Mammary epithelial cell (primary cell): ENCODE measurements around the gene KCNQ5.

Experiments
- EZH2 ChIP-seq: IDR thresholded peaks from 2 replicates; pipeline ENCODE4 v1.6.1; 2012; ENCODE audit warnings: low read length, inconsistent platforms, borderline replicate concordance
- TF ChIP-seq, protein P1 (sequence below), 2 donors: IDR thresholded peaks in 1 of 2; conservative IDR thresholded peaks in 1 of 2; 2 replicates each; pipeline ENCODE4 v1.5.1; 2011 to 2012; ENCODE audit warnings: inconsistent platforms in 2 of 2, low read length in 2 of 2, mild to moderate bottlenecking in 2 of 2, control low read depth in 1 of 2, low read depth in 1 of 2; ENCODE audit not compliant: insufficient read depth in 1 of 2; ENCODE audit errors: extremely low read depth in 1 of 2

DNA sequence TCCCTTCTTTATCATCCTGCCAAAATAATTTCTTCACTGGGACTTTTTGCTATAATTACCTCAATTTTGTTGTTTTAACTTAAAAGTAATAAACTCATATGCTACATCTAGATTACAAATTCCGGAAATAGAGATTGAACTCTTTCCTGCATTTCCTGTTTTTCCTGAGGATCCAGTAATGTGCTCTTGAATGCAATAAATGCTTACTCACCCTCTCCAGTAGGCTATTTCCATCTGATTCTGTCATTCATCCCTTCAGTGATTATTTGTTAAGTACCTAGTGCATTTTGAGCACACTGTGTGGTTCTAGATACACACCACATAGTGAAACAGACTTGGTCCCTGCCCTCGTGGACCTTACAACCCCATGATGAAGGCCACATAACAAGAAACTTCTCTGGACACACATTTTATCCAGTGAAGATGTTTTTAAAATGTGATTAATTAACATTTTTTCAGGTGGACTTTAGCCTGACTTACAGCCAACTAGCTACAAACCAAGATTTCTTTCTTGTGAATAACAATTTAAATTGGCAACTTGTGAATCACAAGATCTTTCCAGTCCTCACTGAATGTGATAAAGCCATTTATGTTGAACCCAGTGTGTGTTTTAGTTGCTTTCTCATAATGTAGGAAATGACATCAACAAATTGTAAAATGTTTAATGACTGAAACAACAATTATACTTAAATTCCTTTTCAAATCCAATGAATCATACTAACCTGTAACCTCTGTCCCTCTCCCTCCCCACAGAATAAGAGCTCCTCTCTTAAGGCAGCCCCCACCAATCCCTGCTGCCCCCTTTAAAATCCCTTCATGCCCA lies 331.2 kb downstream of the KCNQ5 start:
- TF ChIP-seq, protein P1, sequence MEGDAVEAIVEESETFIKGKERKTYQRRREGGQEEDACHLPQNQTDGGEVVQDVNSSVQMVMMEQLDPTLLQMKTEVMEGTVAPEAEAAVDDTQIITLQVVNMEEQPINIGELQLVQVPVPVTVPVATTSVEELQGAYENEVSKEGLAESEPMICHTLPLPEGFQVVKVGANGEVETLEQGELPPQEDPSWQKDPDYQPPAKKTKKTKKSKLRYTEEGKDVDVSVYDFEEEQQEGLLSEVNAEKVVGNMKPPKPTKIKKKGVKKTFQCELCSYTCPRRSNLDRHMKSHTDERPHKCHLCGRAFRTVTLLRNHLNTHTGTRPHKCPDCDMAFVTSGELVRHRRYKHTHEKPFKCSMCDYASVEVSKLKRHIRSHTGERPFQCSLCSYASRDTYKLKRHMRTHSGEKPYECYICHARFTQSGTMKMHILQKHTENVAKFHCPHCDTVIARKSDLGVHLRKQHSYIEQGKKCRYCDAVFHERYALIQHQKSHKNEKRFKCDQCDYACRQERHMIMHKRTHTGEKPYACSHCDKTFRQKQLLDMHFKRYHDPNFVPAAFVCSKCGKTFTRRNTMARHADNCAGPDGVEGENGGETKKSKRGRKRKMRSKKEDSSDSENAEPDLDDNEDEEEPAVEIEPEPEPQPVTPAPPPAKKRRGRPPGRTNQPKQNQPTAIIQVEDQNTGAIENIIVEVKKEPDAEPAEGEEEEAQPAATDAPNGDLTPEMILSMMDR (conservative IDR thresholded peaks at IDR 0.05 in 1 of 2, IDR thresholded peaks at IDR 0.05 in 1 of 2; ENCODE audit: extremely low read depth in 1 of 2, insufficient read depth in 1 of 2, low read depth in 1 of 2, low read length in 2 of 2) = no peak
- no peak for TF ChIP-seq EZH2
